ENCODE measurements around the gene SUSD3.

DNA sequence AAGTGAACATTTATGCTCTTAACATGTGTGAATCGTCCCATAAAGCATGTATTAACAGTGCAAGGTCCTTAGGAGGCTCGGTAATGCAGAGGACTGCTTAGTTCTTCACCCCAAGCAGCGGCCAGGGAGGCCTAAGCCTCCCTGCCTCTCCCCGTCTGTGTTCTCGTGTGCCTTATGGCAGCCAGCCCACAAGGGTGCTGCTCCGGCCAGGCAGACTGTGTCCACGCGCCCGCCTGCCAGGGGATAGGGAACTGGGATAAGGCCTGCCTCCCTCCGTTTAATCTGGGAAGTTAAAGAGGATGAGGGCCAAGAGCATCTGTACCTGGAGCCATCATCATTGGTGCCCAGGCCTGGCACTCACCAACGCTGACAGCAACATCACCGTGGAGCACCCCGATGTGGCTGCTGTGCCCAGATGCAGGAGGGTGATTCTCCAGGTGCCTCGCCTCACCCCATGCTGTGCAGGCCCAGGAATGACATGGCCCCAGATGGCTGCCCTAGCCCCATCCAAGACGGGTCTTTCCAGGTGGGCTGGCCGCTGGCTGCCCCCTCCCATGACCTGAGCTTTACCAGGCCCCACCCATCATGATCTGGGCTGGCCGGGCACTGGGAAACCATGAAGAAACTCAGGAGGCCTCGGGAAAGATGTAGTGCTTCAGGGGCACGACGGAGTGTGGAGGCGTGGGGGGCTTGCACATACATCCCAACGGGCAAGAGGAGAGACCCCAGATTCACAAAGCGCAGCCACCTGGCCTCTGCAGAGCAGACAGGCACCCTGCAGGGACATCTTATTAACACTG, 35.6 kb upstream of the SUSD3 start:
- no peak for TF ChIP-seq POLR2AphosphoS5 (IDR thresholded peaks at IDR 0.05)
- TF ChIP-seq POLR2A (IDR thresholded peaks at IDR 0.05) = no peak
- no peak for TF ChIP-seq CTCF (IDR thresholded peaks at IDR 0.05)
